ENCODE results near the gene THAP11. TPM values are rescaled to one million over a fixed set of nuclear protein-coding genes. Genes with fewer than 3 reads are reported as not detected.

THAP11 gene
- total and polyA plus RNA-seq, 2 of the 13 experiments (the other 11 are each of a cell fraction or from before 2014, with no cell fraction given): 44.2 to 53.4 TPM

DNA sequence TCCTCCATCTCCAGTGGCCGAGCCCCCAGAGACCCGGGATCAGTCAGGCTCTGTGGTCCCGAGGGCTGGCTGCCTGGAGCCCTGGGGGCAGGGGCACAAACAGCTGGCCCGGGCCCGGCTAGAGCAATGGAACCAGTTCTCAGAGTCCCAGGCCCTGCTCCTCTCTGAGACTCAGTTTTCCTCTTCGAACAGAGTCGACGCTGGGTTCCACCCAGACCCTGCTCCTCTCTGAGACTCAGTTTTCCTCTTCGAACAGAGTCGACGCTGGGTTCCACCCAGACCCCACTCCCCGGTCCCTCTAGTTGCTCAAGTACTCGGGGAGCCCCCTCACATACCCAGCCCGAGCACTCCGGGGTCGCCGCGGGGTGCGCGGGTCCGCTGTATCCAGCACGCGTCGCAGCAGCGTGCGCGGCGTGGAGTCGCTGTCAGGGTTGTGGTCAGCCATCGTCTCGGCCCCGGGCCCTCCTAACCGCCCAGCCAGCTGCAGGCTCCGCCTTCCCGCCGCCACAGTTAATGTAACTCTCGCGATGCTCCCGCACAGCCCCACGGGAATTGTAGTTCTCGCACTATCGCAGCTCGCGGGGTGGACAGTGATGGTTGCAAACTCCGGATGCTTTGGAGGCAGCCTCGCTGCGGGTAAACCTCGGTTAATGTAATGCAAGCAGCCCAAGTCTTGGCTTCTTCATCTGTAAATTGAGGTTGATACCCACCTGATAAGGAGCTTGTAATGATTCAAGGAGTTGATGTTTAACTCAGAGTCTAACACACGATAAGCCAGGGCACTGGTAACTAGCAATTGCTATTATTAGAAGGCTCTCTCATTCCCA is 8.5 kb upstream of the THAP11 start (continued):
- no peak for TF ChIP-seq BRCA1 (CRISPR knock-in tag; IDR thresholded peaks at IDR 0.05)
- no peak; the same call in 1 of the 2 replicates for TF ChIP-seq ZNF558 (CRISPR knock-in tag; IDR thresholded peaks at IDR 0.05; ENCODE audit: borderline replicate concordance)
- no peak; the same call in 1 of the 2 replicates for TF ChIP-seq PAWR (CRISPR knock-in tag; IDR thresholded peaks at IDR 0.05; ENCODE audit: borderline replicate concordance)
- peak; percentile 71; the same call in 1 of the 2 replicates for TF ChIP-seq FOXM1 (CRISPR knock-in tag; IDR thresholded peaks at IDR 0.05)
- TF ChIP-seq ZKSCAN8 (CRISPR knock-in tag; IDR thresholded peaks at IDR 0.05; ENCODE audit: borderline replicate concordance): 0 out of 2 replicates have a peak, but pooled peaks have one; percentile 18
- TF ChIP-seq ZKSCAN5 (CRISPR knock-in tag; IDR thresholded peaks at IDR 0.05): peak; percentile 44; the same call in 1 of the 2 replicates
- TF ChIP-seq SRY (CRISPR knock-in tag; IDR thresholded peaks at IDR 0.05): peak; percentile 96
- peak; percentile 76; the same call in 1 of the 2 replicates for TF ChIP-seq ZNF891 (CRISPR knock-in tag; IDR thresholded peaks at IDR 0.05)
- TF ChIP-seq ZNF263 (CRISPR knock-in tag; IDR thresholded peaks at IDR 0.05): peak; percentile 27; the same call in 1 of the 2 replicates
- no peak for TF ChIP-seq ZNF552 (CRISPR knock-in tag; IDR thresholded peaks at IDR 0.05; ENCODE audit: borderline replicate concordance)
- TF ChIP-seq RAD51 (IDR thresholded peaks at IDR 0.05; ENCODE audit: borderline replicate concordance): no peak
- TF ChIP-seq KAT8 (CRISPR knock-in tag; IDR thresholded peaks at IDR 0.05): peak; percentile 93
- peak; percentile 98 for TF ChIP-seq ARID2 (CRISPR knock-in tag; IDR thresholded peaks at IDR 0.05; ENCODE audit: borderline replicate concordance)
- TF ChIP-seq SPEN (CRISPR knock-in tag; IDR thresholded peaks at IDR 0.05; ENCODE audit: low read depth): peak; percentile 92
- TF ChIP-seq MXI1 (IDR thresholded peaks at IDR 0.05; ENCODE audit: borderline replicate concordance, low read depth, low read length): peak; percentile 98
- TF ChIP-seq, protein P1, sequence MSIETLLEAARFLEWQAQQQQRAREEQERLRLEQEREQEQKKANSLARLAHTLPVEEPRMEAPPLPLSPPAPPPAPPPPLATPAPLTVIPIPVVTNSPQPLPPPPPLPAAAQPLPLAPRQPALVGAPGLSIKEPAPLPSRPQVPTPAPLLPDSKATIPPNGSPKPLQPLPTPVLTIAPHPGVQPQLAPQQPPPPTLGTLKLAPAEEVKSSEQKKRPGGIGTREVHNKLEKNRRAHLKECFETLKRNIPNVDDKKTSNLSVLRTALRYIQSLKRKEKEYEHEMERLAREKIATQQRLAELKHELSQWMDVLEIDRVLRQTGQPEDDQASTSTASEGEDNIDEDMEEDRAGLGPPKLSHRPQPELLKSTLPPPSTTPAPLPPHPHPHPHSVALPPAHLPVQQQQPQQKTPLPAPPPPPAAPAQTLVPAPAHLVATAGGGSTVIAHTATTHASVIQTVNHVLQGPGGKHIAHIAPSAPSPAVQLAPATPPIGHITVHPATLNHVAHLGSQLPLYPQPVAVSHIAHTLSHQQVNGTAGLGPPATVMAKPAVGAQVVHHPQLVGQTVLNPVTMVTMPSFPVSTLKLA (IDR thresholded peaks at IDR 0.05): peak; percentile 21; the same call in 1 of the 2 replicates
- peak; percentile 91 for TF ChIP-seq ZFP41 (CRISPR knock-in tag; IDR thresholded peaks at IDR 0.05; ENCODE audit: borderline replicate concordance)
- peak; percentile 94 for TF ChIP-seq ZNF274 (CRISPR knock-in tag; IDR thresholded peaks at IDR 0.05)
- peak; percentile 97 for TF ChIP-seq IRF2 (CRISPR knock-in tag; IDR thresholded peaks at IDR 0.05)
- TF ChIP-seq, protein P2, sequence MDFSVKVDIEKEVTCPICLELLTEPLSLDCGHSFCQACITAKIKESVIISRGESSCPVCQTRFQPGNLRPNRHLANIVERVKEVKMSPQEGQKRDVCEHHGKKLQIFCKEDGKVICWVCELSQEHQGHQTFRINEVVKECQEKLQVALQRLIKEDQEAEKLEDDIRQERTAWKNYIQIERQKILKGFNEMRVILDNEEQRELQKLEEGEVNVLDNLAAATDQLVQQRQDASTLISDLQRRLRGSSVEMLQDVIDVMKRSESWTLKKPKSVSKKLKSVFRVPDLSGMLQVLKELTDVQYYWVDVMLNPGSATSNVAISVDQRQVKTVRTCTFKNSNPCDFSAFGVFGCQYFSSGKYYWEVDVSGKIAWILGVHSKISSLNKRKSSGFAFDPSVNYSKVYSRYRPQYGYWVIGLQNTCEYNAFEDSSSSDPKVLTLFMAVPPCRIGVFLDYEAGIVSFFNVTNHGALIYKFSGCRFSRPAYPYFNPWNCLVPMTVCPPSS (IDR thresholded peaks at IDR 0.05): no peak
- TF ChIP-seq ZNF776 (CRISPR knock-in tag; IDR thresholded peaks at IDR 0.05): peak; percentile 52; the same call in 1 of the 2 replicates
- no peak for TF ChIP-seq SP1 (IDR thresholded peaks at IDR 0.05)
- TF ChIP-seq SP1 (CRISPR knock-in tag; IDR thresholded peaks at IDR 0.05): peak; percentile 79; the same call in 1 of the 2 replicates
- TF ChIP-seq, protein P3, sequence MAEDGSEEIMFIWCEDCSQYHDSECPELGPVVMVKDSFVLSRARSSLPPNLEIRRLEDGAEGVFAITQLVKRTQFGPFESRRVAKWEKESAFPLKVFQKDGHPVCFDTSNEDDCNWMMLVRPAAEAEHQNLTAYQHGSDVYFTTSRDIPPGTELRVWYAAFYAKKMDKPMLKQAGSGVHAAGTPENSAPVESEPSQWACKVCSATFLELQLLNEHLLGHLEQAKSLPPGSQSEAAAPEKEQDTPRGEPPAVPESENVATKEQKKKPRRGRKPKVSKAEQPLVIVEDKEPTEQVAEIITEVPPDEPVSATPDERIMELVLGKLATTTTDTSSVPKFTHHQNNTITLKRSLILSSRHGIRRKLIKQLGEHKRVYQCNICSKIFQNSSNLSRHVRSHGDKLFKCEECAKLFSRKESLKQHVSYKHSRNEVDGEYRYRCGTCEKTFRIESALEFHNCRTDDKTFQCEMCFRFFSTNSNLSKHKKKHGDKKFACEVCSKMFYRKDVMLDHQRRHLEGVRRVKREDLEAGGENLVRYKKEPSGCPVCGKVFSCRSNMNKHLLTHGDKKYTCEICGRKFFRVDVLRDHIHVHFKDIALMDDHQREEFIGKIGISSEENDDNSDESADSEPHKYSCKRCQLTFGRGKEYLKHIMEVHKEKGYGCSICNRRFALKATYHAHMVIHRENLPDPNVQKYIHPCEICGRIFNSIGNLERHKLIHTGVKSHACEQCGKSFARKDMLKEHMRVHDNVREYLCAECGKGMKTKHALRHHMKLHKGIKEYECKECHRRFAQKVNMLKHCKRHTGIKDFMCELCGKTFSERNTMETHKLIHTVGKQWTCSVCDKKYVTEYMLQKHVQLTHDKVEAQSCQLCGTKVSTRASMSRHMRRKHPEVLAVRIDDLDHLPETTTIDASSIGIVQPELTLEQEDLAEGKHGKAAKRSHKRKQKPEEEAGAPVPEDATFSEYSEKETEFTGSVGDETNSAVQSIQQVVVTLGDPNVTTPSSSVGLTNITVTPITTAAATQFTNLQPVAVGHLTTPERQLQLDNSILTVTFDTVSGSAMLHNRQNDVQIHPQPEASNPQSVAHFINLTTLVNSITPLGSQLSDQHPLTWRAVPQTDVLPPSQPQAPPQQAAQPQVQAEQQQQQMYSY (CRISPR knock-in tag; IDR thresholded peaks at IDR 0.05): no peak
- no peak; the same call in 1 of the 2 replicates for TF ChIP-seq KDM1A (CRISPR knock-in tag; IDR thresholded peaks at IDR 0.05)

All from HepG2 (cell line).